Astrocyte (in vitro differentiated cells and primary cell): ENCODE measurements around the gene CPA1.

Experiments used
- EZH2 ChIP-seq: IDR thresholded peaks from 2 replicates; pipeline ENCODE4 v1.6.1; 2012; ENCODE audit warnings: mild to moderate bottlenecking, low read length, inconsistent platforms; ENCODE audit not compliant: insufficient read depth
- TF ChIP-seq, protein P1 (sequence below): IDR thresholded peaks from 2 replicates; pipeline ENCODE4 v1.5.1; 2011; ENCODE audit warnings: low read depth, mild to moderate bottlenecking, inconsistent platforms, low read length, moderate library complexity; ENCODE audit not compliant: insufficient read depth

DNA sequence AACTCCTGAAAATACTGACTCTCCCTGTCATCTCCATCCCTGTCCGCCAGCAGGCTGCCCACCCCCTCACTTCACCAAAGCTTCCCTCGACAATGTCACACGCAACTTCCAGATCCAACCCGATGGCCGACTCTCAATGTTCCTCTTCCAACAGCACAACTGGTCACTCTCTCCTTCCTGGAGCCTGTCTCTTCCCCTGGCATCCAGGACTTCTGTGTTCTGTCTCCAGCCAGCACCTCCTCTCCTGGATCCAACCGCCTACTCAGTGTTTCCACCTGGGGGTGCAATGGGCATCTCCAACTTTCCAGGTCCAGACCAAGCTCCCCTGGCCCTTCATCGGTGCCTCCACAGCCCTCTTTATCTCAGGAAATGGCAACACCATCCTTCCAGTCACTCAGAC lies 27.1 kb upstream of the CPA1 start:
- TF ChIP-seq, protein P1, sequence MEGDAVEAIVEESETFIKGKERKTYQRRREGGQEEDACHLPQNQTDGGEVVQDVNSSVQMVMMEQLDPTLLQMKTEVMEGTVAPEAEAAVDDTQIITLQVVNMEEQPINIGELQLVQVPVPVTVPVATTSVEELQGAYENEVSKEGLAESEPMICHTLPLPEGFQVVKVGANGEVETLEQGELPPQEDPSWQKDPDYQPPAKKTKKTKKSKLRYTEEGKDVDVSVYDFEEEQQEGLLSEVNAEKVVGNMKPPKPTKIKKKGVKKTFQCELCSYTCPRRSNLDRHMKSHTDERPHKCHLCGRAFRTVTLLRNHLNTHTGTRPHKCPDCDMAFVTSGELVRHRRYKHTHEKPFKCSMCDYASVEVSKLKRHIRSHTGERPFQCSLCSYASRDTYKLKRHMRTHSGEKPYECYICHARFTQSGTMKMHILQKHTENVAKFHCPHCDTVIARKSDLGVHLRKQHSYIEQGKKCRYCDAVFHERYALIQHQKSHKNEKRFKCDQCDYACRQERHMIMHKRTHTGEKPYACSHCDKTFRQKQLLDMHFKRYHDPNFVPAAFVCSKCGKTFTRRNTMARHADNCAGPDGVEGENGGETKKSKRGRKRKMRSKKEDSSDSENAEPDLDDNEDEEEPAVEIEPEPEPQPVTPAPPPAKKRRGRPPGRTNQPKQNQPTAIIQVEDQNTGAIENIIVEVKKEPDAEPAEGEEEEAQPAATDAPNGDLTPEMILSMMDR: no peak
- TF ChIP-seq EZH2: no peak
